GM12864 (cell line): Measurements from ENCODE around the gene PPRC1.

ENCODE experiments used
- DNase-seq: peaks from one replicate; pipeline ENCODE4 v3.0.0-alpha.2; 2011; ENCODE audit warnings: low read depth
- H3K4me3 ChIP-seq: 2 replicates; pipeline ENCODE4 v1.5.1; 2011; ENCODE audit warnings: mild to moderate bottlenecking, low read depth, low read length, control low read depth
- CTCF ChIP-seq: IDR thresholded peaks from 2 replicates; pipeline ENCODE4 v1.5.1; 2011; ENCODE audit warnings: low read depth, mild to moderate bottlenecking, moderate library complexity, low read length, control low read depth, inconsistent platforms; ENCODE audit errors: missing control alignments

Gene PPRC1

GRCh38 chr10:102140218-102140617, 7.4 kb downstream of the PPRC1 start:
- H3K4me3 ChIP-seq: no peak overlapping the region
- no peak for TF ChIP-seq CTCF
- DNase-seq: no peak

- H3K4me3 ChIP-seq: no peak overlapping the region
- no peak for TF ChIP-seq CTCF
- no peak for DNase-seq
Measured at GRCh38 chr10:102140913-102141540, 8.2 kb downstream of the PPRC1 start.

GRCh38 chr10:102141583-102142107, 8.8 kb downstream of the PPRC1 start:
- H3K4me3 ChIP-seq: no peak overlapping the region
- TF ChIP-seq CTCF: no peak
- DNase-seq: no peak

- DNase-seq: no peak
- no peak for TF ChIP-seq CTCF
- no peak overlapping the region for H3K4me3 ChIP-seq
Measured at GRCh38 chr10:102146971-102147428, 14.2 kb downstream of the PPRC1 start.

GRCh38 chr10:102147561-102147960, 14.7 kb downstream of the PPRC1 start:
- DNase-seq: no peak
- no peak for TF ChIP-seq CTCF

GRCh38 chr10:102148275-102148674, 15.4 kb downstream of the PPRC1 start:
- no peak for TF ChIP-seq CTCF
- DNase-seq: no peak
- H3K4me3 ChIP-seq: no peak overlapping the region

More at GRCh38 chr10:102147561-102147960, 14.7 kb downstream of the PPRC1 start:
- H3K4me3 ChIP-seq: no peak overlapping the region
